Measurements from ENCODE around the gene CCDC40.

The CCDC40 gene

DNA sequence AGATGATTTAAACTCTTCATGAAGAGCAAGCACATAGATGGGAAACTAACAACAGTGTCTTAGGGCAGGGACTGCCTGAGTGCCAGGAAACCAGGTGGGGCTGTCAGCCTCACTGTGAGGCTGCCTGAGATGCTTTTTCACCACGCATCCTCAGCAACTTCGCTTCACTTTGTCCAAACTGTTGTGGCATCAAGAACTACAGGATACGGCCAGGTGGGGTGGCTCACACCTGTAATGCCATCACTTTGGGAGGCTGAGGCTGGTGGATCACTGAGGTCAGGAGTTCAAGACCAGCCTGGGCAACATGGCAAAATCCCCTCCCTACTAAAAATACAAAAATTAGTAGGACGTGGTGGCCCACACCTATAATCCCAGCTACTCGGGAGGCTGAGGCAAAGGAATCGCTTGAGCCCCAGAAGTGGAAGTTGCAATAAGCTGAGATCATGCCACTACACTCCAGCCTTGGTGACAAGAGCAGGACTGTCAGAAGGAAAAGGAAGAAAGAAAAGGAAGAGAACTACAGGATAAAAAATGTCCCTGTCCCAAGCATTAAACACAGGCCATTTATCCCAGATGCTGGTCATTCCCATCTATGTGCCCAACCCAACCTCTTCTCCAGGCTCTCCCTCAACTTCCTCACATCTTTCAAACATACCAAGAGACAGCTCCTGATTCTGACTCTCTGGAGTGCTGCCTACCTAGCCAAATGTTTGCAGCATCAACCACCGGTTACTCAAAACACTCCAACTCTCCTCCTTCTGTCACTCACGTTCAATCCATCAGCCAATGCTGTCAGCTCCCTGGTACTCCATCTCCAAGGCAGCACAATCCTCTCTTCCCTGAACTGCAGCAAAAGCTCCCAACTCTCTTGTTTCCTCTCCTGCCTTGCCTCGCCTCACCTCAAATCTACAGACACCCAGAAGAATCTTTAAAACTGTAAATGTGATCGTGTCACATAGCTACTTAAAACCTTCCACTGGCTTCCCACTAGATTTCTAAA, 108.9 kb downstream of the CCDC40 start:
- TF ChIP-seq CEBPB (IDR thresholded peaks at IDR 0.05), result no peak

GRCh38 chr17:80146121-80147034, 109.9 kb downstream of the CCDC40 start:
- TF ChIP-seq ZBTB7A (IDR thresholded peaks at IDR 0.05; ENCODE audit: low read depth), result peak; percentile 24; the same call in 1 of the 2 replicates
- TF ChIP-seq YY1 (IDR thresholded peaks at IDR 0.05; ENCODE audit: low read depth), result peak; percentile 62
- no peak for TF ChIP-seq TAF1 (IDR thresholded peaks at IDR 0.05; ENCODE audit: low read depth)

- no peak for TF ChIP-seq CEBPB (IDR thresholded peaks at IDR 0.05)
- TF ChIP-seq TEAD4 (IDR thresholded peaks at IDR 0.05), result peak; percentile 34; the same call in 1 of the 2 replicates
- TF ChIP-seq EP300 (IDR thresholded peaks at IDR 0.05; ENCODE audit: borderline replicate concordance), result peak; percentile 34; the same call in 1 of the 2 replicates
- peak; percentile 43; the same call in 1 of the 2 replicates for TF ChIP-seq ZBTB7A (IDR thresholded peaks at IDR 0.05; ENCODE audit: low read depth)
- TF ChIP-seq RAD21 (IDR thresholded peaks at IDR 0.05; ENCODE audit: low read depth), result no peak
- TF ChIP-seq EGR1 (IDR thresholded peaks at IDR 0.05), result no peak
- peak; percentile 42; the same call in 1 of the 2 replicates for TF ChIP-seq TCF12 (IDR thresholded peaks at IDR 0.05; ENCODE audit: low read depth)
- peak; percentile 36; the same call in 1 of the 2 replicates for TF ChIP-seq NFIC (IDR thresholded peaks at IDR 0.05)
- TF ChIP-seq TAF1 (IDR thresholded peaks at IDR 0.05; ENCODE audit: low read depth), result peak; percentile 75
- TF ChIP-seq, protein P1, sequence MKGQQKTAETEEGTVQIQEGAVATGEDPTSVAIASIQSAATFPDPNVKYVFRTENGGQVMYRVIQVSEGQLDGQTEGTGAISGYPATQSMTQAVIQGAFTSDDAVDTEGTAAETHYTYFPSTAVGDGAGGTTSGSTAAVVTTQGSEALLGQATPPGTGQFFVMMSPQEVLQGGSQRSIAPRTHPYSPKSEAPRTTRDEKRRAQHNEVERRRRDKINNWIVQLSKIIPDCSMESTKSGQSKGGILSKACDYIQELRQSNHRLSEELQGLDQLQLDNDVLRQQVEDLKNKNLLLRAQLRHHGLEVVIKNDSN (IDR thresholded peaks at IDR 0.05), result peak; percentile 94
- peak; percentile 56; the same call in 1 of the 2 replicates for TF ChIP-seq CREB1 (IDR thresholded peaks at IDR 0.05; ENCODE audit: low read depth)
- TF ChIP-seq FOXM1 (IDR thresholded peaks at IDR 0.05; ENCODE audit: borderline replicate concordance, low read depth), result no peak
- TF ChIP-seq MAX (IDR thresholded peaks at IDR 0.05), result peak; percentile 64
- TF ChIP-seq, protein P2, sequence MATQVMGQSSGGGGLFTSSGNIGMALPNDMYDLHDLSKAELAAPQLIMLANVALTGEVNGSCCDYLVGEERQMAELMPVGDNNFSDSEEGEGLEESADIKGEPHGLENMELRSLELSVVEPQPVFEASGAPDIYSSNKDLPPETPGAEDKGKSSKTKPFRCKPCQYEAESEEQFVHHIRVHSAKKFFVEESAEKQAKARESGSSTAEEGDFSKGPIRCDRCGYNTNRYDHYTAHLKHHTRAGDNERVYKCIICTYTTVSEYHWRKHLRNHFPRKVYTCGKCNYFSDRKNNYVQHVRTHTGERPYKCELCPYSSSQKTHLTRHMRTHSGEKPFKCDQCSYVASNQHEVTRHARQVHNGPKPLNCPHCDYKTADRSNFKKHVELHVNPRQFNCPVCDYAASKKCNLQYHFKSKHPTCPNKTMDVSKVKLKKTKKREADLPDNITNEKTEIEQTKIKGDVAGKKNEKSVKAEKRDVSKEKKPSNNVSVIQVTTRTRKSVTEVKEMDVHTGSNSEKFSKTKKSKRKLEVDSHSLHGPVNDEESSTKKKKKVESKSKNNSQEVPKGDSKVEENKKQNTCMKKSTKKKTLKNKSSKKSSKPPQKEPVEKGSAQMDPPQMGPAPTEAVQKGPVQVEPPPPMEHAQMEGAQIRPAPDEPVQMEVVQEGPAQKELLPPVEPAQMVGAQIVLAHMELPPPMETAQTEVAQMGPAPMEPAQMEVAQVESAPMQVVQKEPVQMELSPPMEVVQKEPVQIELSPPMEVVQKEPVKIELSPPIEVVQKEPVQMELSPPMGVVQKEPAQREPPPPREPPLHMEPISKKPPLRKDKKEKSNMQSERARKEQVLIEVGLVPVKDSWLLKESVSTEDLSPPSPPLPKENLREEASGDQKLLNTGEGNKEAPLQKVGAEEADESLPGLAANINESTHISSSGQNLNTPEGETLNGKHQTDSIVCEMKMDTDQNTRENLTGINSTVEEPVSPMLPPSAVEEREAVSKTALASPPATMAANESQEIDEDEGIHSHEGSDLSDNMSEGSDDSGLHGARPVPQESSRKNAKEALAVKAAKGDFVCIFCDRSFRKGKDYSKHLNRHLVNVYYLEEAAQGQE (IDR thresholded peaks at IDR 0.05; ENCODE audit: low read depth), result 0 out of 2 replicates have a peak, but pooled peaks have one; percentile 12
- no peak for TF ChIP-seq YY1 (IDR thresholded peaks at IDR 0.05; ENCODE audit: low read depth)
Measured at GRCh38 chr17:80147035-80147822, 110.8 kb downstream of the CCDC40 start, which contains the start of gene EIF4A3. Gene EIF4A3 (minus strand): TSS chr17:80147128. CDS start chr17:80146961, 167 bp downstream.

Data from Ishikawa (cell line).